Immature natural killer cell (primary cell): ENCODE measurements around the gene CST9L. TPM values are rescaled to one million over a fixed set of nuclear protein-coding genes. Genes with fewer than 3 reads are reported as not detected.

ENCODE experiments used
- DNase-seq, 3 donors: peaks; one replicate each; pipeline ENCODE4 v3.0.0; 2022; ENCODE audit warnings: mixed read lengths in 1 of 3
- H3K27ac Mint-ChIP-seq, 6 donors: one replicate each; pipeline ENCODE4 v1.8.0; 2020; ENCODE audit warnings: mixed read lengths in 6 of 6, mild to moderate bottlenecking in 5 of 6, inconsistent platforms in 4 of 6, moderate library complexity in 3 of 6
- H3K27me3 Mint-ChIP-seq, 3 donors: one replicate each; pipeline ENCODE4 v1.8.0; 2020 to 2021; ENCODE audit warnings: low read depth in 3 of 3, mild to moderate bottlenecking in 3 of 3, mixed read lengths in 3 of 3, moderate library complexity in 3 of 3, inconsistent platforms in 1 of 3
- H3K36me3 Mint-ChIP-seq, 3 donors: one replicate each; pipeline ENCODE4 v1.8.0; 2020; ENCODE audit warnings: mixed read lengths in 3 of 3, inconsistent platforms in 2 of 3, mild to moderate bottlenecking in 2 of 3
- H3K4me1 Mint-ChIP-seq, 2 donors: one replicate each; pipeline ENCODE4 v1.8.0; 2020; ENCODE audit warnings: inconsistent platforms in 2 of 2, mild to moderate bottlenecking in 2 of 2, mixed read lengths in 2 of 2, moderate library complexity in 1 of 2
- H3K4me3 Mint-ChIP-seq, 5 donors: one replicate each; pipeline ENCODE4 v1.8.0; 2020; ENCODE audit warnings: mild to moderate bottlenecking in 5 of 5, mixed read lengths in 5 of 5, inconsistent platforms in 3 of 5, moderate library complexity in 3 of 5
- H3K9me3 Mint-ChIP-seq, 6 donors: one replicate each; pipeline ENCODE4 v1.8.0; 2020; ENCODE audit warnings: mild to moderate bottlenecking in 6 of 6, mixed read lengths in 6 of 6, inconsistent platforms in 4 of 6, moderate library complexity in 3 of 6
- polyA plus RNA-seq, 3 donors: library from polyadenylated mRNA; unstranded; fragments of 300-500 nt; fragmentation: Illumina TruSeq; gene quantifications; one replicate each; pipeline ENCODE4 v1.2.3, GENCODE V29; 2021

The CST9L gene, protein sequence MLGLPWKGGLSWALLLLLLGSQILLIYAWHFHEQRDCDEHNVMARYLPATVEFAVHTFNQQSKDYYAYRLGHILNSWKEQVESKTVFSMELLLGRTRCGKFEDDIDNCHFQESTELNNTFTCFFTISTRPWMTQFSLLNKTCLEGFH
- not detected for polyA plus RNA-seq

DNA sequence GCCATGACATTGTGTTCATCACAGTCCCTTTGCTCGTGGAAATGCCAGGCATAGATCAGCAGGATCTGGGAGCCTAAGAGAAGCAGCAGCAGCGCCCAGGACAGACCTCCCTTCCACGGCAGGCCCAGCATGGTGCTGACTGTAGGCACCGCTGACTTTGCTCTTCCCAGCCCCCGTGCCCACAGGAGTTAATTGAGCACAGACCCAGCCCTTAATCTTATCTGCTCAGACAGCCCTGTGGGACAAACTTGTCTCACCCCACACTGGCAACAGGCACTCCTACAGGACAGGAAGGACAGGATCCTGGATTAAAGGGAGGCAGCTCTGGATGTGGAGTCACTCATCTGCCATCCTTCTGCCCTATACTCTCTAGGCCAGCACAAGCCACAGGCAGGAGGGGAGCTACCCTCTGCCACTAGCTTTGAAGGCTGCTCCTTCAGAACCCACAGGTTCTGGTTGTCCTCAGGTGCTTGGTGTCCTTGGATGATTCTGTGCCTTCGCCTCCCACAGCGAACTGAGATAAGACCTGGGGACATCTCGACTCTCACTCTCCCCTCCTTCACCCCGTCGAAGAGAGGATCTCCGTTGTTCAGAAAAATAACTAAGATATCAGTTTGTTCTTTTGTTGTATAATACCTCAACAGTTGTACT lies at the start of gene CST9L:
TSS of gene CST9L (minus strand) at position 165 of the 651 bp plus-strand sequence. CDS start at position 131, 34 bp downstream.
- Mint-ChIP-seq H3K36me3 (no peaks in the 10 kb centered on the region), H3K4me3 (no peak within 1 kb of the TSS), H3K9me3 (peaks cover 0 to 7% (median under 1%) of the 10 kb centered on the region in 6 donors), H3K27ac (no peak within 1 kb of the TSS), H3K27me3 (peaks cover 0 to 4% (median 0%) of the 10 kb centered on the region in 3 donors), H3K4me1 (no peaks in the 10 kb centered on the region)
- no peak for DNase-seq

DNA sequence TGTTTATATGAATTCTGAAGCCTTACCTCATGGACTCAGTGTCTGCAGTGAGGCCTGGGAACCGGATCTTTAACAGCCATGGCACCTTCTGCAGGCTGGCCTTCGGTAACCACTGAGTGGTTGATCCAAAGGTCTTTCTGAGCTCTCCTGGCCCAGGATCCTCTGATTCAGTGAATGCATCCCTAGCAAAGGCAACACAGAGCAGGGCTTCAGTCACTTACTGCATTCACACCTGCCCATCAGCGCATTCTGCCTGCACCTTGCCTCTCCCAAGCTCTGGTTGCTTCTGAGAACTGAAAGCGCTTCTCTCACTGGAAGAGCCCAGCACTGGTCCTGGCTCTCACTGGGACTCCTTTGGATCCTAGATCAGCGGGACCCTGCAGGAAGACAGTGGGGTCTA lies 45.9 kb upstream of the CST9L start:
- Mint-ChIP-seq H3K4me1 (no peaks in the 10 kb centered on the region), H3K27me3 (peaks cover 6 to 7% (median 7%) of the 10 kb centered on the region in 3 donors), H3K36me3 (no peaks in the 10 kb centered on the region), H3K9me3 (peaks cover 0 to 1% (median 0%) of the 10 kb centered on the region in 6 donors), H3K4me3 (no peak overlapping the region), H3K27ac (no peak overlapping the region)
- DNase-seq = no peak

DNA sequence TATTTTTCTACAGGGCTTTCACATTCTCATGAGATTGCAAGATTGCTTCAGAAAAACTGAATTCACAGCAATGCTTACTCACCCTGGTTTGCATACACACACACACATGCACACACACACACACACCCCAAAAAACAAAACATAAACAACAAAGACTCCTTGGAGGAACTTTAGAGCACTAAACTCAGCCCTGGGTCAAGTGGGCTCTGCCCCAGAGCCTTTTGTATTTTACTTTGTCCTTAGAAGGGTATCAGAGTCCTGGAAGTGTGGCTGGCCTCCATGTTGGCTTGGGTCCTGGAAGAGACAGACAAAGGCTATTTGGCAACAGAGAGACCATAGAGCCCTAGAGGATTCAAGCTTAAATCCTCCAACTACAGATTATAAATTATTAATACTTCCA lies 45.4 kb upstream of the CST9L start:
- no peaks in the 10 kb centered on the region for H3K9me3 Mint-ChIP-seq
- no peak overlapping the region for H3K4me3 Mint-ChIP-seq
- peaks cover 6 to 7% (median 7%) of the 10 kb centered on the region in 3 donors for H3K27me3 Mint-ChIP-seq
- no peaks in the 10 kb centered on the region for H3K36me3 Mint-ChIP-seq
- H3K4me1 Mint-ChIP-seq = no peaks in the 10 kb centered on the region
- DNase-seq = no peak
- H3K27ac Mint-ChIP-seq = no peak overlapping the region

DNA sequence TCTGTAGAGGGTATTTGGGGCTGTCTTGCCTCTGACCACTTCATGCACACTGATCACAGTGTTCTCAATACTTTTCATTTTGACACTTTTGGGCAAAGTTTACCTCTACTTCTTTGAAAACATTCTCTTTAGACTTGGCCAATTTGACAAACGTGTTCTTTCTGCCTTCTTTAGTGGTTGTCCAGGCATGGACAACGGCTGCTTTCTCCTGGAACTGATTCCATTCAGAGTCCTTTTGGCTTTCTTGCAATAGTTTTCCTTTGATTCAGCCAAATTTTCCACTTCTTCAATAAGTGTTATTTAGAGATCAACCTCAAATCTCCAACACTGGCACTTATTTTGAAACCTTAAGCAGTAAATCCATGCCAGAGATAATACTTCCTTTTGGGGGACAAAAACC lies 44.1 kb upstream of the CST9L start:
- H3K27me3 Mint-ChIP-seq = peaks cover 3 to 7% (median 6%) of the 10 kb centered on the region in 3 donors
- H3K4me3 Mint-ChIP-seq = no peak overlapping the region
- no peaks in the 10 kb centered on the region for H3K4me1 Mint-ChIP-seq
- no peaks in the 10 kb centered on the region for H3K36me3 Mint-ChIP-seq
- DNase-seq = no peak
- peak overlapping the region in 1 of 6 donors; percentile 66 for H3K27ac Mint-ChIP-seq
- H3K9me3 Mint-ChIP-seq = no peaks in the 10 kb centered on the region

DNA sequence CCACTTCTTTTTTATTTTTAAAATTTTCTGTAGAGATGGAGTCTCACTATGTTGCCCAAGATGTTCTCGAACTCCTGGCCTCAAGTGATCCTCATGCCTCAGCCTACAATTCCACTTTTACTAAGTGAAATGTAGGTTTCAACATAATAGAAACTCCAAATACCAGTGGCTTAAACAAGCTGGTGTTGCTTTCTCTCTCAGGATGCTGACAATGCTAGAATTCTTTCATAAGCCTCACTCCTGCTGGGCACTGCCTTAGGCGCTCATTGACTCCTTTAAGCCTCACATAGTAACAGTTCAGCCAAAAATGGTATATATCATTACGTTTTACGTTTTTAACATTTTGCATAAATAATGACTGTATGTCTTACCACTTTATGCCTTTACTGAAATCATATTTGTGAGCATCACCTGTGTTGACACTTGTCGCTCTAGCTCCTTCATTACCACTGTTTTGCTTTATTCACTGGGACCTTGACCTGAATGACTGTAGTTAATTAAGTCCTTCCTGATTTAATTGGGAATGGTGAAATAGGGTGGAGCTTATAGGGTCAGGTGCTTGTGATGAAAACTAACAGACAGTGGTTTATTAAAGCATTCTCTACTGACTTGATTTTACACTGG lies 41.3 kb upstream of the CST9L start:
- no peak overlapping the region for H3K27ac Mint-ChIP-seq
- no peaks in the 10 kb centered on the region for H3K36me3 Mint-ChIP-seq
- H3K27me3 Mint-ChIP-seq = peaks cover 2 to 5% (median 4%) of the 10 kb centered on the region in 3 donors
- H3K9me3 Mint-ChIP-seq = no peaks in the 10 kb centered on the region
- no peak overlapping the region for H3K4me3 Mint-ChIP-seq
- peaks cover 6 to 8% of the 10 kb centered on the region in 2 donors for H3K4me1 Mint-ChIP-seq
- no peak for DNase-seq

DNA sequence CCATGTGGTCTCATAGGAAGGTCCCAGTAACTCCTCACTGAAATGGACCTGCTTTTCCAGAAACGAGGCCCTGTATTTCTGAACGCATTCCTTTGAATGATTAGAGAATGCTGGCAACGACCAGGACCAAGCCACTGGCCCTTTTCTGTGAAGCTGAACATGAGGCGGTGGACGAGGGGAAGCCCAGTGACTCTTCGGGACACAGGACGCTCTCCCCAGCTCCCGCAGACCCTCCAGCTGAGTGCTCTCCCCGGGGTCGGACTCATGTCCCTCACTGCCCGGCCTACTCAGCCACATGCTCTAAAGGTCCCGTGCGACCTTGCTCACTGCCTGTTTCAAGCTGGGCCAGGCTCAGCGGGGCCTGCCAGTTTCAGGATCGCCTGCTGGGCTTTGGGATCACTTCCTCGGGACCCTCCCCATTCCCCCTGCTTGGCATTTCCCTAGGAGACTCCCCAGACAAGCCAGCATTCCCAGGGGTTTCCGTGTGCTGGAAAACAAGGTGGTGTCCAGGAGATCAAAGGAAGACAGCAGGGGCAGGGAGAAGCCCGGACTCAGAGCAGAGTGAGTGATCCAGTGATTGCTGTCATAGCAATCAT lies 40.1 kb upstream of the CST9L start:
- Mint-ChIP-seq H3K27ac (no peak overlapping the region), H3K4me3 (no peak overlapping the region), H3K27me3 (peaks cover 2 to 5% (median 4%) of the 10 kb centered on the region in 3 donors), H3K36me3 (no peaks in the 10 kb centered on the region), H3K4me1 (peaks cover 6 to 8% of the 10 kb centered on the region in 2 donors), H3K9me3 (no peaks in the 10 kb centered on the region)
- DNase-seq = no peak

DNA sequence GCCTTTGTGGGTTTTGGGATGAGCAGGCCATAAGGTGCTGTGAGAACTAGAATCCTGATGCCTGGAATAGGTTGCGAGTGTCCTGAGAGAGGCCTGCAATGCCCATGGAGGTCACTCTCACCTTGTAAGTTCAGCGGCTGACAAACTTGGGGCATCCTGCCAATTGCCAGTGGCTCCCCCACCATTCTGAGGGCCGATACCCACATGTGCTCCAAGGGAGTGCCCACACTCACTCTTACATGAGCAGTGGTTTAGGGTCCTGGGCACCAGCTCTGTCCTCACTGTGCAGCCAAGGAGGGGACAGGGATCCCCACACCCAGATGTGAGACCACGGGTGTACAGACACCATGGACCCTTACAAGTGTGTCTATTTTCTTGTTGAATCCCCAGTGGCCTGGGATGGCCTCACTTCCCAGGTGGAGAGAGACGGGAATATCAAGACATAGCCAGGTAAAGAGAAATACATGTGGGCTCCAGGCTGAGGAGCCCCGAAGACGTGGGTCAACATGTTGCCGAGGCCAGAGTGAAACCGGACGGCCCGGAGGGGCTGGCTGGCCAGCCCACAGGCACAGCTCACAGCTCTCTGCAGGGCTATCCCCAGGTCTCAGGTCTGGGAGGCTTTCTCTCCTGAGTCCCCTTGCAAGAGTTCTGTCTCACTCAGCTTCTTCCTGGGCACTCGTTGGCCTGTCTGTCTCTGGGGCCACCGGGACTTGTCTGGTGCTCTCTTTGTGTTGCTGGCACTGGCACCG lies 39.4 kb upstream of the CST9L start:
- no peak overlapping the region for H3K27ac Mint-ChIP-seq
- H3K27me3 Mint-ChIP-seq = peaks cover 2 to 5% (median 4%) of the 10 kb centered on the region in 3 donors
- H3K4me3 Mint-ChIP-seq = no peak overlapping the region

DNA sequence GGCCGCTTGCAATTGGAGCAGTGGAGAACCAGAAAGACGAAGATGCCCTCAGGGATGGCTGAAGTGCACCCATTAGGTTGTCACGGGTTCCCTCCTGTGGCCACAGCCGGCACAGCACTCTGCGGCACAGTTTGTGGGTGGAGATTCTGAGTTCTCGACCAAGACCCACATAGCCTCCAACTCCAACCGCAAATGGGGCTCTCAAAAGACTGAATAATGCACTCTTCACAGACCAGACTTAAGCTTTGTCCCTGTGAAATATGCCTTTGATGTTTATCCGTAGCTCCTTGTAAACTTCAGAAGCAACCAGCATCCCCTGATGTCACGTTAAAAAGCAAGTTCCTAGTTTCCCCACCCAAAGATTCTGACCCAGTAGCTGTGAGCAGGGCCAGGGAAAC lies 38.4 kb upstream of the CST9L start:
- Mint-ChIP-seq H3K27ac (peak overlapping the region in 2 of 6 donors; percentile 55 to 84), H3K4me1 (peaks cover 6 to 8% of the 10 kb centered on the region in 2 donors), H3K27me3 (peaks cover 2 to 5% (median 4%) of the 10 kb centered on the region in 3 donors), H3K4me3 (peak overlapping the region in 2 of 5 donors; percentile 25 to 60), H3K9me3 (no peaks in the 10 kb centered on the region), H3K36me3 (no peaks in the 10 kb centered on the region)
- peak; percentile 76 to 82 (median 78) for DNase-seq

More for the DNA sequence above, 39.4 kb upstream of the CST9L start:
- peaks cover 6 to 8% of the 10 kb centered on the region in 2 donors for H3K4me1 Mint-ChIP-seq
- no peaks in the 10 kb centered on the region for H3K9me3 Mint-ChIP-seq
- H3K36me3 Mint-ChIP-seq = no peaks in the 10 kb centered on the region
- DNase-seq = no peak

DNA sequence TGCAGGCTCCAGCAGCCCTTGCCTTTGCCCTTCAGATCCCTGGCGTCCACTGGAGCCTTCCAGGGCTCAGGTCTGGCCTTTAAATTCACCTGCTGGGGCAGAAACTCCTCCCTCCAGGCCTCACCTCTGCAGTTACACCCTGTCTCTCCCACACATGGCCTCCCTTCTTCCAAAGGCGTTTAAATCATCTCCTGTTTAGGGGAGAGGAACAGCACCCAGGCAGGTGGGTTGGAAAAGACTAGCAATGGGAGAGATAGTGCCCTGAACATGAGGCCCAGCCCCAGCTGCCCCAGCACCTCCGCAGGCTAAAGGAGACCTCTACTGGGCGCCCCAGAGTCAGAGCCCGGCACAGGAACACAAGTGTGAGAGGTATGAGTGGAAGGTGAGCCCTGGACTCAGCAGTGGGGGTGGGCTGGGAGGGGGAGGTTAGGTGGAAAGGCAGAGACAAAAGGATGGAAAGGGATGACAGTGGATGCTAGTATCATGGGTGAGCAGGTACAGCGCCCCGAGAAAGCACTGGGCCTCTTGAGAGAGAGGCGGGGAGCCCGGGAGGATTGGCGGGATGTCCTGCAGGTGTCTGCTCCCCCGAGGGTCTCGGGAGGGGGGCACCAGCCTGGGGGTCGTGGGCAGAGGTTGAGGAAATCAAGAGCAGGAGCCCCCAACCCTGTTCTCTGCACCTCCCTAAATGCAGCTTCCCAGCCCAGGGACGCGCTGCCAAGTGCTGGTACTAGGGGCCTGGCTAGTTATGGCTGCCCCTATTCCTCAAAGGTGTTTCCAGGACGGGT lies 37.8 kb upstream of the CST9L start, which contains the start of gene CST9:
TSS of gene CST9 (minus strand) at position 51 of the 785 bp plus-strand sequence. CDS start 53 bp downstream, outside the sequence.
- Mint-ChIP-seq H3K4me1 (peaks cover 6 to 8% of the 10 kb centered on the region in 2 donors), H3K27ac (peak within 1 kb of the TSS in 2 of 6 donors; percentile 55 to 84), H3K36me3 (no peaks in the 10 kb centered on the region), H3K9me3 (no peaks in the 10 kb centered on the region), H3K27me3 (peaks cover 2 to 5% (median 4%) of the 10 kb centered on the region in 3 donors), H3K4me3 (peak within 1 kb of the TSS in 2 of 5 donors; percentile 25 to 60)
- no peak for DNase-seq

DNA sequence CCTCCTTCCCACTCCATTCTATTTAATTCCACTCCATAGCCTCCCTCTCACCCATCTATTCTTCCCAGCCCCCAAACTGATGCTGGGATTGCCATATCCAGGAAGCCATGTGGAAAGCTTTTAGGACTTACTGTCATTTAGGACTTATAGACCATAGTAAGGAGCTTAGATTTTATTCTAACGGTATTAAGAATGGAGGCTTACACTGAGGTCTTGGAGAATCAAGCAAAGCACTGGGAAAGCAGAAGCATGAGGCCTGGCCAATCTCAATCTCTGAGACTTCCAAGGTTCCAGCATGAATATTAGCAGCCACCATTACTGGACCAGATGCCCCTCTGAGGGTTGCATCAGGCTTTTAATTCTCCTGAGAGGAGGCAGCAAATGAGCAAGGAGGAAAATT lies 36.0 kb upstream of the CST9L start:
- Mint-ChIP-seq H3K27me3 (peaks cover 2 to 5% (median 3%) of the 10 kb centered on the region in 3 donors), H3K4me1 (peaks cover 6 to 8% of the 10 kb centered on the region in 2 donors), H3K27ac (no peak overlapping the region), H3K36me3 (no peaks in the 10 kb centered on the region), H3K4me3 (no peak overlapping the region), H3K9me3 (no peaks in the 10 kb centered on the region)
- no peak for DNase-seq

DNA sequence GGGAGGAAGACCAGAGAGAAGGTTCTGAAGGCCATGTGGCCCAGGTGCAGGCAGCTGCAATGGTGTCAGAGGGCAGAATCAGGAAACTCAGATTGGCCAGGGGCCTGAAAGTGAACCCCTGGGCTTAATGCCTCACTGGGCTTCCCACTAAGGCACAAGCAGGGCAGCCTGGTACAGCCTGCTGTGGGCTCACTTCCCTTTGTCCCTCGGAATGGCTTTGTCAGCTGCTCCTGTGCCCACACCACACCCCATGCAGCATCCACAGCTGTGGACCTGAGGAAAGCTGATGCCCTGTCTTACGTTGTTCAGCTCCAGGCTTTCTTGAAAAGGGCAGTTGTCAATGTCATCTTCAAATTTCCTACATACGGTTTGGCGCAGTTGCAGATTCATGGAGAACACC lies 35.0 kb upstream of the CST9L start:
- H3K4me1 Mint-ChIP-seq = peaks cover 6 to 8% of the 10 kb centered on the region in 2 donors

DNA sequence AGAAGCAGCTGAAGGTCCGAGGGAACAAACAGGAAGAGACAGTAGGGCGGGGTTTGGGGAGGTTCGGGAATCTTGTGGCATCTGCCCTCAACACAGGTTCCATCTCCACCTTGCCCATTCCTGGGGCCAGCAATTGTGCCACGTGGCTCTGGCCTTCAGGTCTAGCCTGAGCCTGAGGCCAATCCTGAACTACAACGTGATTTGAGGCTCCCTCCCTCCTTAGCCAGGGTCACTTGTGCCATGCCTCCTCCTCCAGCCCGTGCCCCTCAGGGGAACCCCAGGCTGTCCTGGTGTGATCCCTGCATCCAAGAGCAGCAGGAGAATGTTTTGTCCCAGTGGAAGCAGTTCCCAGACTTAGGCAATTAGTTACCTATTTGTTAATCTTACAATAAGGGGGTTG lies 34.4 kb upstream of the CST9L start:
- H3K4me1 Mint-ChIP-seq = peaks cover 6 to 8% of the 10 kb centered on the region in 2 donors
- H3K36me3 Mint-ChIP-seq = no peaks in the 10 kb centered on the region
- H3K27me3 Mint-ChIP-seq = peaks cover 2 to 3% (median 3%) of the 10 kb centered on the region in 3 donors
- H3K4me3 Mint-ChIP-seq = no peak overlapping the region
- H3K27ac Mint-ChIP-seq = no peak overlapping the region
- no peak for DNase-seq
- H3K9me3 Mint-ChIP-seq = peaks cover 0 to 1% (median 0%) of the 10 kb centered on the region in 6 donors

More for the DNA sequence above, 35.0 kb upstream of the CST9L start:
- no peaks in the 10 kb centered on the region for H3K36me3 Mint-ChIP-seq
- H3K27ac Mint-ChIP-seq = no peak overlapping the region
- DNase-seq = no peak
- H3K27me3 Mint-ChIP-seq = peaks cover 2 to 3% (median 3%) of the 10 kb centered on the region in 3 donors
- peaks cover 0 to 1% (median 0%) of the 10 kb centered on the region in 6 donors for H3K9me3 Mint-ChIP-seq
- no peak overlapping the region for H3K4me3 Mint-ChIP-seq
